ENCODE measurements around the gene PLTP.

GRCh38 chr20:45952861-45953260, 40.9 kb upstream of the PLTP start:
- no peak for TF ChIP-seq MAX (IDR thresholded peaks at IDR 0.05)
- TF ChIP-seq TCF12 (IDR thresholded peaks at IDR 0.05; ENCODE audit: low read depth): no peak
- TF ChIP-seq USF1 (IDR thresholded peaks at IDR 0.05): no peak
- TF ChIP-seq EP300 (IDR thresholded peaks at IDR 0.05; ENCODE audit: borderline replicate concordance): no peak
- TF ChIP-seq REST (IDR thresholded peaks at IDR 0.05; ENCODE audit: low read depth): no peak
- no peak for TF ChIP-seq YY1 (IDR thresholded peaks at IDR 0.05; ENCODE audit: low read depth)
- TF ChIP-seq FOXM1 (IDR thresholded peaks at IDR 0.05; ENCODE audit: borderline replicate concordance, low read depth): no peak
- no peak for TF ChIP-seq RAD21 (IDR thresholded peaks at IDR 0.05; ENCODE audit: low read depth)
- no peak for TF ChIP-seq TAF1 (IDR thresholded peaks at IDR 0.05; ENCODE audit: low read depth)
- no peak for TF ChIP-seq NFIC (IDR thresholded peaks at IDR 0.05)
- TF ChIP-seq CEBPB (IDR thresholded peaks at IDR 0.05): no peak
